Neural progenitor cell (in vitro differentiated cells): ENCODE data around the gene SPOCK1. TPM values are rescaled to one million over a fixed set of nuclear protein-coding genes. Genes with fewer than 3 reads are reported as not detected.

Experiments
- DNase-seq: peaks from one replicate; pipeline ENCODE4 v3.0.0-alpha.2; 2016; ENCODE audit warnings: low spot score
- H2AFZ ChIP-seq: fragments of 200-600 bp; sonication (generic); replicated peaks from 2 replicates; pipeline ENCODE4 v1.6.1; 2016; ENCODE audit warnings: antibody characterized with exemption
- H3F3A ChIP-seq: fragments of 200-600 bp; sonication (generic); 2 replicates; pipeline ENCODE4 v1.6.1; 2016; ENCODE audit warnings: antibody characterized with exemption, low read depth
- H3K27ac ChIP-seq: fragments of 200-600 bp; sonication (generic); 2 replicates; pipeline ENCODE4 v1.5.1; 2016; ENCODE audit warnings: mild to moderate bottlenecking
- H3K27me3 ChIP-seq: fragments of 200-600 bp; sonication (generic); 2 replicates; pipeline ENCODE4 v1.6.1; 2016; ENCODE audit warnings: mild to moderate bottlenecking, moderate library complexity
- H3K36me3 ChIP-seq: fragments of 200-600 bp; sonication (generic); 2 replicates; pipeline ENCODE4 v1.5.1; 2016
- H3K4me1 ChIP-seq: fragments of 200-600 bp; sonication (generic); 2 replicates; pipeline ENCODE4 v1.6.1; 2016; ENCODE audit warnings: mixed run types
- H3K4me2 ChIP-seq: fragments of 200-600 bp; sonication (generic); 2 replicates; pipeline ENCODE4 v1.6.1; 2016
- H3K4me3 ChIP-seq: fragments of 200-600 bp; sonication (generic); 2 replicates; pipeline ENCODE4 v1.5.1; 2016
- H3K79me2 ChIP-seq: fragments of 200-600 bp; sonication (generic); 2 replicates; pipeline ENCODE4 v1.6.1; 2016; ENCODE audit warnings: low read depth
- H3K9ac ChIP-seq: fragments of 200-600 bp; sonication (generic); 2 replicates; pipeline ENCODE4 v1.6.1; 2016
- H3K9me3 ChIP-seq: fragments of 200-600 bp; sonication (generic); 2 replicates; pipeline ENCODE4 v1.5.1; 2016; ENCODE audit warnings: low read depth
- H4K20me1 ChIP-seq: fragments of 200-600 bp; sonication (generic); 2 replicates; pipeline ENCODE4 v1.6.1; 2016; ENCODE audit warnings: low read depth
- H3K27ac Mint-ChIP-seq: 3 replicates; pipeline ENCODE4 v1.8.0; 2021; ENCODE audit warnings: mixed read lengths
- H3K27me3 Mint-ChIP-seq: 2 replicates; pipeline ENCODE4 v1.8.0; 2022; ENCODE audit warnings: low read depth, mild to moderate bottlenecking, inconsistent platforms, moderate library complexity, mixed read lengths; ENCODE audit not compliant: insufficient read depth
- H3K36me3 Mint-ChIP-seq: 3 replicates; pipeline ENCODE4 v1.8.0; 2021; ENCODE audit warnings: mixed read lengths
- H3K4me1 Mint-ChIP-seq: 3 replicates; pipeline ENCODE4 v1.8.0; 2021; ENCODE audit warnings: mixed read lengths
- H3K4me3 Mint-ChIP-seq: 3 replicates; pipeline ENCODE4 v1.8.0; 2021; ENCODE audit warnings: mild to moderate bottlenecking, moderate library complexity, mixed read lengths
- H3K9me3 Mint-ChIP-seq: 3 replicates; pipeline ENCODE4 v1.8.0; 2020; ENCODE audit warnings: mixed read lengths
- EZH2 ChIP-seq: fragments of 200-600 bp; sonication (generic); IDR thresholded peaks from 2 replicates; pipeline ENCODE4 v1.6.1; 2017; ENCODE audit warnings: antibody characterized with exemption, mild to moderate bottlenecking, moderate library complexity
- EZH2phosphoT487 ChIP-seq: fragments of 200-600 bp; sonication (generic); IDR thresholded peaks from 2 replicates; pipeline ENCODE4 v1.6.1; 2017; ENCODE audit warnings: antibody characterized with exemption
- total RNA-seq: library from RNA; depleted of rRNA; stranded (reverse); fragments of >200 nt; gene quantifications from 2 replicates; pipeline ENCODE4 v1.2.3, GENCODE V29; 2015; ENCODE audit warnings: low replicate concordance
- TF ChIP-seq, protein P1 (sequence below): fragments of 200-600 bp; sonication (generic); IDR thresholded peaks from 2 replicates; pipeline ENCODE4 v1.5.1; 2017; ENCODE audit warnings: antibody characterized with exemption, mild to moderate bottlenecking

The SPOCK1 gene
- total RNA-seq, 1 donor from 2014 or later, result 6.9 TPM

DNA sequence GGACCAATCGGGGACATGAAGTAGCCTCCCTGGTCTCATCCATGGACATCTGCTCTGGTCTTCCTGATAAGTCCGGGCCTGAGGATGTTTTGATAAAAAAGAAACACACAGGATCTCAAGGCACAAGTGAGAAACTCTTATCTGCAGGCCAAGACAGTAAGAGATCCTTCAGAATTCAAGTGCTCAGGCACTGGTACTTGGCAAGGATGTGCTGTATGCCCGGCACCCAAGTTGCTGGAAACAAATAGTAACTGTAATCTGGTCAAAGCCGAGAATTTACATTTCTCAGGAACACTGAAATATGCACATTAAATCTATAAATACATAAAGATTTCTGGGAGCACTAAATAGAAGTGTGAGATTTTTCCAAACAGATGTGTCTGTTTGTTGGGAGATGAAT, 165.7 kb downstream of the SPOCK1 start:
- H3K27ac Mint-ChIP-seq, result no peak overlapping the region
- no peaks in the 10 kb centered on the region for H3K4me1 Mint-ChIP-seq
- Histone ChIP-seq H3K4me3 (no peak overlapping the region), H3K27ac (no peak overlapping the region), H2AFZ (no peak overlapping the region), H4K20me1 (no peaks in the 10 kb centered on the region), H3K36me3 (no peaks in the 10 kb centered on the region), H3K9me3 (no peaks in the 10 kb centered on the region), H3K9ac (no peak overlapping the region), H3K79me2 (no peaks in the 10 kb centered on the region), H3K27me3 (no peaks in the 10 kb centered on the region), H3F3A (no peaks in the 10 kb centered on the region), H3K4me1 (no peaks in the 10 kb centered on the region), H3K4me2 (no peak overlapping the region)
- TF ChIP-seq EZH2phosphoT487, result no peak
- TF ChIP-seq, protein P1, sequence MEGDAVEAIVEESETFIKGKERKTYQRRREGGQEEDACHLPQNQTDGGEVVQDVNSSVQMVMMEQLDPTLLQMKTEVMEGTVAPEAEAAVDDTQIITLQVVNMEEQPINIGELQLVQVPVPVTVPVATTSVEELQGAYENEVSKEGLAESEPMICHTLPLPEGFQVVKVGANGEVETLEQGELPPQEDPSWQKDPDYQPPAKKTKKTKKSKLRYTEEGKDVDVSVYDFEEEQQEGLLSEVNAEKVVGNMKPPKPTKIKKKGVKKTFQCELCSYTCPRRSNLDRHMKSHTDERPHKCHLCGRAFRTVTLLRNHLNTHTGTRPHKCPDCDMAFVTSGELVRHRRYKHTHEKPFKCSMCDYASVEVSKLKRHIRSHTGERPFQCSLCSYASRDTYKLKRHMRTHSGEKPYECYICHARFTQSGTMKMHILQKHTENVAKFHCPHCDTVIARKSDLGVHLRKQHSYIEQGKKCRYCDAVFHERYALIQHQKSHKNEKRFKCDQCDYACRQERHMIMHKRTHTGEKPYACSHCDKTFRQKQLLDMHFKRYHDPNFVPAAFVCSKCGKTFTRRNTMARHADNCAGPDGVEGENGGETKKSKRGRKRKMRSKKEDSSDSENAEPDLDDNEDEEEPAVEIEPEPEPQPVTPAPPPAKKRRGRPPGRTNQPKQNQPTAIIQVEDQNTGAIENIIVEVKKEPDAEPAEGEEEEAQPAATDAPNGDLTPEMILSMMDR, result no peak
- no peak for TF ChIP-seq EZH2
- no peak for DNase-seq
- no peaks in the 10 kb centered on the region for H3K36me3 Mint-ChIP-seq
- no peaks in the 10 kb centered on the region for H3K9me3 Mint-ChIP-seq
- H3K27me3 Mint-ChIP-seq, result peaks cover 4% of the 10 kb centered on the region
- no peak overlapping the region for H3K4me3 Mint-ChIP-seq

DNA sequence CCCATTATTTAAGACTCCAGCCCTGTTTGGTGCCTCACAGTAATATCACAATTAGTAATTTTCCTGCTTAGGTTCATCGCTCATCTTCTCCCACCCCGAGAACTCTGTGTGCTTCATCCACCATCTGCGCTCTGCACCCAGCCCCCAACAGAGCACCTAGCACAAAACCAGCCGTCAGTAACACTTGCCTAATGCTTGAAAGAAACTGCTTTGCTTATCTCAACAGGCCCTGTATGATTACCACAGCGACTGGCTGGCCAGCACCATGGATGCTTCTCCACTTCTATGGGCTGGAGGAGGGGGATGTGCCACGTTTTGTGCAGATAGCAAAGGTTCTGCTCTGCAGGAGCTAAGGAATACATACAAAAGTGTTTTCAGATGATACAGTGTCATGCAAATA, 166.8 kb downstream of the SPOCK1 start:
- no peak overlapping the region for H3K4me2 ChIP-seq
- H2AFZ ChIP-seq, result no peak overlapping the region
- peaks cover 8% of the 10 kb centered on the region for H3K4me1 Mint-ChIP-seq
- no peaks in the 10 kb centered on the region for H4K20me1 ChIP-seq
- no peak for DNase-seq
- no peaks in the 10 kb centered on the region for H3K79me2 ChIP-seq
- no peaks in the 10 kb centered on the region for H3K9me3 Mint-ChIP-seq
- no peaks in the 10 kb centered on the region for H3K4me1 ChIP-seq
- H3K36me3 ChIP-seq, result no peaks in the 10 kb centered on the region
- H3K36me3 Mint-ChIP-seq, result no peaks in the 10 kb centered on the region
- TF ChIP-seq, protein P1, result no peak
- TF ChIP-seq EZH2phosphoT487, result no peak
- TF ChIP-seq EZH2, result no peak
- no peak overlapping the region for H3K9ac ChIP-seq
- no peak overlapping the region for H3K27ac ChIP-seq
- H3K9me3 ChIP-seq, result no peaks in the 10 kb centered on the region
- no peaks in the 10 kb centered on the region for H3K27me3 ChIP-seq
- no peak overlapping the region for H3K4me3 ChIP-seq
- no peak overlapping the region for H3K4me3 Mint-ChIP-seq
- H3K27me3 Mint-ChIP-seq, result peaks cover 2% of the 10 kb centered on the region
- no peak overlapping the region for H3K27ac Mint-ChIP-seq
- no peaks in the 10 kb centered on the region for H3F3A ChIP-seq

DNA sequence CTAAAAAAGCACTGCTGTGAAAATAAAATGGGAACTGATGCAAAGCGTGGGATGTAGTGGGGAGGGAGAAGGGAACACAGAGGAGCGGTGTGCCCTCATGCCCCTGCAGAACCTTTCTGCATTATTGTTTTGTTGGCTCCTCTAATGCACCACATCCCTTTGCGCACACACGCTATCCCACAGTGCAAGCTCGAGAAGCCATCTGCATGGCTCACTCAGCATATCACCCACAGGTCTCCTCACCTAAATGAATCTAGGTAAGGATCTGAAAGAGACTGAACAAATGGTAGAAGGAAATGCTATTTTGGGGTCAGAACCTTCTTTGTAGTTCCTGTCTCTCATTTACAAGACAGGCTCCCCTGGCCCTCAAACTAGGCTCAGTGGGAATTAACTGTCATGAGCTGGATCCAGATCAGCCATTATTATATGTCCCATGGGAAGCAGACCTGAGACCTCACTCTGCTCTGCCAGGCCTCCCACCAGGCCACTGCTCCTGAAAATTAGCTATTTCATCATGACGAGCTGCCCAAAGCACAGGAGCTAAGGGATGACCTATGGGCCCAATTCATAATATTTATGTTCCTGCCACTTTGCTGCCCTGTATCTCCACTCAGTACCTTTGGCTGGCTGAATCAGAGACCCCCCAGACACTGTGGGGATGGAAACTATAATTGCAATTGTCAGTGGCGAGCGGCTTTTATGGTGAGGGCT, 169.4 kb downstream of the SPOCK1 start:
- H3K27me3 Mint-ChIP-seq, result peaks cover 2% of the 10 kb centered on the region
- H3K36me3 Mint-ChIP-seq, result no peaks in the 10 kb centered on the region
- H3K4me3 Mint-ChIP-seq, result no peak overlapping the region
- no peak overlapping the region for H3K4me3 ChIP-seq
- H3K79me2 ChIP-seq, result no peaks in the 10 kb centered on the region
- no peaks in the 10 kb centered on the region for H3K27me3 ChIP-seq
- H3K27ac ChIP-seq, result no peak overlapping the region
- H3K4me2 ChIP-seq, result no peak overlapping the region
- H3K9me3 ChIP-seq, result no peaks in the 10 kb centered on the region
- H3F3A ChIP-seq, result no peaks in the 10 kb centered on the region
- no peak overlapping the region for H3K9ac ChIP-seq
- no peaks in the 10 kb centered on the region for H3K9me3 Mint-ChIP-seq
- H3K4me1 ChIP-seq, result no peaks in the 10 kb centered on the region
- no peak for DNase-seq
- H3K4me1 Mint-ChIP-seq, result peaks cover 8% of the 10 kb centered on the region
- TF ChIP-seq, protein P1, result no peak
- no peak for TF ChIP-seq EZH2phosphoT487
- no peak for TF ChIP-seq EZH2
- no peak overlapping the region for H2AFZ ChIP-seq
- H3K36me3 ChIP-seq, result no peaks in the 10 kb centered on the region
- H3K27ac Mint-ChIP-seq, result no peak overlapping the region
- H4K20me1 ChIP-seq, result no peaks in the 10 kb centered on the region
